Uterus (tissue), 2 donors: Measurements from ENCODE around the gene CATSPERD.

Source experiments
- POLR2A ChIP-seq, 2 donors: fragments of 450-650 bp; IDR thresholded peaks; one replicate each; pipeline ENCODE4 v1.6.1; 2016; ENCODE audit warnings: antibody characterized with exemption in 2 of 2, mild to moderate bottlenecking in 1 of 2, moderate library complexity in 1 of 2
- TF ChIP-seq, protein P1 (sequence below), 4 experiments: fragments of 200-600 bp in 2 of 4; fragments of 450-650 bp in 2 of 4; sonication (generic) in 2 of 4; IDR thresholded peaks; one replicate each; pipeline ENCODE4 v1.5.1; 2016 to 2019; ENCODE audit warnings: antibody characterized with exemption in 4 of 4, mild to moderate bottlenecking in 2 of 4, moderate library complexity in 1 of 4

DNA sequence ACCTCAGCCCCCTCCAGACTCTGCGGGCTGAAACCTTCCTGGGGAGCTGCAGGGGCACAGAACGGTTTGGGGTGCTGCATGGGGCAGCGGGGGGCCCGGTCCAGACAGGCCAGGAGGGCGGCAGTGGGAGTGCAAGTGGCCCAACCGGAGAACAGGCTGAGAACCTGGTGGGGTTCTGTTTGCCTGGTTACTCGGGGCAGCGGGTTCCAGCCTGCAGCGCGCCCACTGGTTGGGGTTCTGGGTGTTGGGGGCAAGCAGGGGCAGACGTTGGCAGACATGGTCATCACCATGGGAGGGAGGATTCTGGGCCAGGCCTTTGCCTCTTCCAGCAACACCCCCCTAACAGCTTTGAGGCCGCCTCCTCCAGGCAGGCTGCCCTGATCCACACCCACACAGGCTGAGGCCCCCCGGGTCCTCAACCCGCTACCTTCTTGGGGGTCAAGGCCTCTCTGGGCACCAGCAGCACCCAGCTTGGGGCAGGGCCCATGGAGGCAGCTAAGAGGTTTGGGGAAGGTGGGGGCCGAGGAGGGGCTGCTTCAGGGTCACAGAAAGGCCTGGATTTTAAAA is 64.2 kb downstream of the CATSPERD start, which contains the start of gene PRR22:
- TF ChIP-seq, protein P1, sequence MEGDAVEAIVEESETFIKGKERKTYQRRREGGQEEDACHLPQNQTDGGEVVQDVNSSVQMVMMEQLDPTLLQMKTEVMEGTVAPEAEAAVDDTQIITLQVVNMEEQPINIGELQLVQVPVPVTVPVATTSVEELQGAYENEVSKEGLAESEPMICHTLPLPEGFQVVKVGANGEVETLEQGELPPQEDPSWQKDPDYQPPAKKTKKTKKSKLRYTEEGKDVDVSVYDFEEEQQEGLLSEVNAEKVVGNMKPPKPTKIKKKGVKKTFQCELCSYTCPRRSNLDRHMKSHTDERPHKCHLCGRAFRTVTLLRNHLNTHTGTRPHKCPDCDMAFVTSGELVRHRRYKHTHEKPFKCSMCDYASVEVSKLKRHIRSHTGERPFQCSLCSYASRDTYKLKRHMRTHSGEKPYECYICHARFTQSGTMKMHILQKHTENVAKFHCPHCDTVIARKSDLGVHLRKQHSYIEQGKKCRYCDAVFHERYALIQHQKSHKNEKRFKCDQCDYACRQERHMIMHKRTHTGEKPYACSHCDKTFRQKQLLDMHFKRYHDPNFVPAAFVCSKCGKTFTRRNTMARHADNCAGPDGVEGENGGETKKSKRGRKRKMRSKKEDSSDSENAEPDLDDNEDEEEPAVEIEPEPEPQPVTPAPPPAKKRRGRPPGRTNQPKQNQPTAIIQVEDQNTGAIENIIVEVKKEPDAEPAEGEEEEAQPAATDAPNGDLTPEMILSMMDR (IDR thresholded peaks at IDR 0.05) = no peak
- no peak for TF ChIP-seq POLR2A (IDR thresholded peaks at IDR 0.05)
